A673 (cell line): Measurements from ENCODE around the gene TRMT5. TPM values are rescaled to one million over a fixed set of nuclear protein-coding genes. Genes with fewer than 3 reads are reported as not detected.

Experiments
- BruUV-seq: library from RNA; stranded (reverse); fragments of 400-500 nt; replicated peaks from 2 replicates; lab custom pipeline; 2021; lab: Mats Ljungman, UMichigan
- CTCF ChIA-PET: fragments of 300-600 bp; sonication (Branson Sonifier 250); formaldehyde crosslinking; loops from one replicate; lab custom pipeline; 2022; ENCODE audit warnings: antibody characterized with exemption; lab: Charles Lee
- POLR2A ChIA-PET: fragments of 300-600 bp; sonication (Branson Sonifier 250); formaldehyde crosslinking; loops from one replicate; lab custom pipeline; 2022; ENCODE audit warnings: antibody characterized with exemption; ENCODE audit not compliant: low non-redundant PET; lab: Charles Lee
- DNase-seq: peaks from one replicate; pipeline ENCODE4 v3.0.0-alpha.2; 2015; ENCODE audit warnings: low spot score
- H3K27ac ChIP-seq: fragments of 200-600 bp; sonication (generic); 2 replicates; pipeline ENCODE4 v1.5.1; 2016; ENCODE audit warnings: mixed run types, low read depth, mild to moderate bottlenecking, mixed read lengths, antibody characterized with exemption, low read length; ENCODE audit not compliant: poor library complexity, severe bottlenecking
- H3K27me3 ChIP-seq: fragments of 200-600 bp; sonication (generic); replicated peaks from 2 replicates; pipeline ENCODE4 v1.6.1; 2017; ENCODE audit warnings: mixed run types, low read depth, mild to moderate bottlenecking, mixed read lengths, antibody characterized with exemption, low read length; ENCODE audit not compliant: insufficient read depth, poor library complexity
- H3K36me3 ChIP-seq: fragments of 200-600 bp; sonication (generic); 2 replicates; pipeline ENCODE4 v1.6.1; 2016; ENCODE audit warnings: mixed run types, mild to moderate bottlenecking, mixed read lengths, antibody characterized with exemption, low read length; ENCODE audit not compliant: insufficient read depth, poor library complexity, severe bottlenecking
- H3K4me1 ChIP-seq: fragments of 200-600 bp; sonication (generic); 2 replicates; pipeline ENCODE4 v1.6.1; 2017; ENCODE audit warnings: mixed run types, mild to moderate bottlenecking, mixed read lengths, antibody characterized with exemption, low read length; ENCODE audit not compliant: insufficient read depth, poor library complexity, severe bottlenecking
- H3K4me3 ChIP-seq: fragments of 200-600 bp; sonication (generic); 2 replicates; pipeline ENCODE4 v1.5.1; 2016; ENCODE audit warnings: low read depth, mixed run types, mild to moderate bottlenecking, mixed read lengths, low read length; ENCODE audit not compliant: poor library complexity, severe bottlenecking
- H3K9me3 ChIP-seq: fragments of 200-600 bp; sonication (generic); 2 replicates; pipeline ENCODE4 v1.6.1; 2016; ENCODE audit warnings: mixed run types, low read depth, mild to moderate bottlenecking, mixed read lengths, antibody characterized with exemption, low read length; ENCODE audit not compliant: poor library complexity, severe bottlenecking
- CTCF ChIP-seq: fragments of 300-800, 200-600 bp; sonication (generic); conservative IDR thresholded peaks from 2 replicates; pipeline ENCODE4 v1.5.1; 2017; ENCODE audit warnings: low read depth, mild to moderate bottlenecking, antibody characterized with exemption, low read length, moderate library complexity, mixed read lengths
- EZH2 ChIP-seq: fragments of 200-600 bp; sonication (generic); IDR thresholded peaks from 2 replicates; pipeline ENCODE4 v1.6.1; 2017; ENCODE audit warnings: borderline replicate concordance, low read depth, mild to moderate bottlenecking, mixed read lengths, antibody characterized with exemption, low read length; ENCODE audit not compliant: poor library complexity, severe bottlenecking
- intact Hi-C: fragments of 100-400 bp; cut with micrococcal nuclease; formaldehyde crosslinking; loops from one replicate; pipeline ENCODE4 v1.10.0; 2022; ENCODE audit not compliant: unreplicated experiment
- total RNA-seq: library from RNA; stranded (reverse); gene quantifications from 2 replicates; pipeline ENCODE4 v1.2.3, GENCODE V29; 2021

Gene TRMT5
- total RNA-seq, 1 experiment from 2014 or later: 21.9 TPM

- intact Hi-C loops: no loop called here
- no peak overlapping the region for H3K27ac ChIP-seq
- H3K4me1 ChIP-seq: no peaks in the 10 kb centered on the region
- H3K27me3 ChIP-seq: no peaks in the 10 kb centered on the region
- TF ChIP-seq CTCF: no peak
- TF ChIP-seq EZH2: no peak
- BruUV-seq: no TSS peak
- POLR2A ChIA-PET: no interaction called here
- CTCF ChIA-PET: no interaction called here
- no peaks in the 10 kb centered on the region for H3K36me3 ChIP-seq
- H3K4me3 ChIP-seq: no peak overlapping the region
- H3K9me3 ChIP-seq: no peaks in the 10 kb centered on the region
- DNase-seq: no peak
These were observed 16.0 kb downstream of the TRMT5 start for GRCh38 chr14:60964904-60965303.

- Histone ChIP-seq H3K4me3 (no peak overlapping the region), H3K27me3 (no peaks in the 10 kb centered on the region), H3K36me3 (no peaks in the 10 kb centered on the region), H3K9me3 (peaks cover 3% of the 10 kb centered on the region), H3K27ac (no peak overlapping the region), H3K4me1 (no peaks in the 10 kb centered on the region)
- no peak for DNase-seq
- TF ChIP-seq CTCF (no peak), EZH2 (no peak)
- ChIA-PET CTCF (no interaction called here), POLR2A (no interaction called here)
- intact Hi-C loops: no loop called here
- BruUV-seq: no TSS peak
These were observed 17.1 kb downstream of the TRMT5 start for GRCh38 chr14:60963761-60964160.

- CTCF ChIA-PET: no interaction called here
- Histone ChIP-seq H3K27me3 (no peaks in the 10 kb centered on the region), H3K27ac (no peak overlapping the region), H3K4me1 (no peaks in the 10 kb centered on the region), H3K9me3 (peaks cover 31% of the 10 kb centered on the region), H3K4me3 (no peak overlapping the region), H3K36me3 (no peaks in the 10 kb centered on the region)
- BruUV-seq: no TSS peak
- no peak for TF ChIP-seq EZH2
- TF ChIP-seq CTCF: no peak
- no peak for DNase-seq
- POLR2A ChIA-PET: no interaction called here
- intact Hi-C loops: no loop called here
These were observed 22.7 kb downstream of the TRMT5 start for GRCh38 chr14:60958146-60958545.
